DMS153 treated with DMSO at 0.1 percent for 48 hours (cell line): Measurements from ENCODE around the gene RAB11A.
A peak's percentile ranks its signal among the peaks of the same experiment; 100 is the strongest.

ENCODE experiments used
- DNase-seq: peaks from one replicate; lab custom pipeline; 2025; ENCODE audit not compliant: unreplicated experiment; lab: John Stamatoyannopoulos, UW

The RAB11A gene

GRCh38 chr15:65883571-65883970 lies 14.3 kb downstream of the RAB11A start:
- DNase-seq, result no peak

GRCh38 chr15:65884511-65884910 lies 15.2 kb downstream of the RAB11A start:
- no peak for DNase-seq

GRCh38 chr15:65885668-65886218 lies 16.5 kb downstream of the RAB11A start:
- DNase-seq, result no peak

- DNase-seq, result no peak
Measured at GRCh38 chr15:65887565-65887964, 18.3 kb downstream of the RAB11A start.

- DNase-seq, result no peak
Measured at GRCh38 chr15:65888981-65889380, 19.7 kb downstream of the RAB11A start.

- no peak for DNase-seq
Measured at GRCh38 chr15:65893060-65893459, 23.8 kb downstream of the RAB11A start.

- DNase-seq, result no peak
Measured at GRCh38 chr15:65896236-65896635, 26.9 kb downstream of the RAB11A start.

GRCh38 chr15:65900488-65900887 lies 31.2 kb downstream of the RAB11A start:
- DNase-seq, result no peak

GRCh38 chr15:65901336-65901735 lies 32.0 kb downstream of the RAB11A start:
- no peak for DNase-seq

GRCh38 chr15:65901836-65902235 lies 32.5 kb downstream of the RAB11A start:
- DNase-seq, result no peak

- DNase-seq, result peak; percentile 3
Measured at GRCh38 chr15:65902373-65902772, 33.1 kb downstream of the RAB11A start.

- no peak for DNase-seq
Measured at GRCh38 chr15:65903296-65904073, 34.2 kb downstream of the RAB11A start.

- DNase-seq, result no peak
Measured at GRCh38 chr15:65904301-65904700, 35.0 kb downstream of the RAB11A start.

- DNase-seq, result no peak
Measured at GRCh38 chr15:65906396-65906795, 37.1 kb downstream of the RAB11A start.

- DNase-seq, result no peak
Measured at GRCh38 chr15:65907661-65908060, 38.4 kb downstream of the RAB11A start.

GRCh38 chr15:65908876-65909275 lies 39.6 kb downstream of the RAB11A start:
- DNase-seq, result no peak

- DNase-seq, result no peak
Measured at GRCh38 chr15:65909831-65910230, 40.5 kb downstream of the RAB11A start.

- DNase-seq, result no peak
Measured at GRCh38 chr15:65910341-65910740, 41.0 kb downstream of the RAB11A start.

GRCh38 chr15:65912235-65912634 lies 42.9 kb downstream of the RAB11A start:
- no peak for DNase-seq

GRCh38 chr15:65913631-65914199 lies 44.4 kb downstream of the RAB11A start:
- DNase-seq, result no peak

GRCh38 chr15:65914386-65914785 lies 45.1 kb downstream of the RAB11A start:
- no peak for DNase-seq
